ENCODE data around the gene THOC1. TPM values are rescaled to one million over a fixed set of nuclear protein-coding genes. Genes with fewer than 3 reads are reported as not detected.

Gene THOC1
- total RNA-seq: 10 to 100 TPM; 11.0 to 16.0 (median 12.6) TPM
- long read RNA-seq: 0 reads

- H3K4me3 ChIP-seq: peak within 1 kb of the TSS; percentile 80 to 95 (median 92)
- H3K4me1 ChIP-seq: peaks cover 0 to 18% (median 0%) of the 10 kb centered on the region in 4 donors
- 0% methylated on average over 40 of the region's 69 CpGs for WGBS (ENCODE audit: insufficient coverage, low coverage, low lambda C conversion rate, missing lambda C conversion rate)
- TF ChIP-seq CTCF (IDR thresholded peaks at IDR 0.05) (no peak), POLR2A (IDR thresholded peaks at IDR 0.05) (peak; percentile 90)
- peak; percentile 95 to 97 (median 96) for ATAC-seq
- peaks cover 0 to 1% (median 0%) of the 10 kb centered on the region in 4 donors for H3K9me3 ChIP-seq
- peak within 1 kb of the TSS; percentile 70 to 95 (median 79) for H3K27ac ChIP-seq
- H3K36me3 ChIP-seq: peaks cover 0 to 13% (median under 1%) of the 10 kb centered on the region in 4 donors
- intact Hi-C loops (cut with DNase I): no loop called here
- H3K27me3 ChIP-seq: no peaks in the 10 kb centered on the region
- DNase-seq: peak; percentile 94 to 96 (median 95)
Measured at GRCh38 chr18:267688-268552, at the start of gene THOC1. THOC1 (minus strand) TSS chr18:268047; CDS start chr18:268019, 28 bp downstream.

GRCh38 chr18:317618-318017, 49.8 kb upstream of the THOC1 start:
- Histone ChIP-seq H3K4me1 (no peaks in the 10 kb centered on the region), H3K4me3 (no peak overlapping the region), H3K27me3 (no peaks in the 10 kb centered on the region), H3K36me3 (no peaks in the 10 kb centered on the region), H3K9me3 (no peaks in the 10 kb centered on the region), H3K27ac (no peak overlapping the region)
- WGBS (ENCODE audit: insufficient coverage, low coverage, low lambda C conversion rate, missing lambda C conversion rate): 93% methylated on average over 3 of the region's 6 CpGs
- no peak for TF ChIP-seq CTCF (IDR thresholded peaks at IDR 0.05)
- no peak for TF ChIP-seq POLR2A (IDR thresholded peaks at IDR 0.05)
- ATAC-seq (no peak), DNase-seq (no peak)
- intact Hi-C loops (cut with DNase I): no loop called here

GRCh38 chr18:316393-316792, 48.5 kb upstream of the THOC1 start:
- no peak overlapping the region for H3K27ac ChIP-seq

GRCh38 chr18:313931-314330, 46.1 kb upstream of the THOC1 start:
- no peak for ATAC-seq
- H3K4me1 ChIP-seq: no peaks in the 10 kb centered on the region
- TF ChIP-seq POLR2A (IDR thresholded peaks at IDR 0.05): no peak
- TF ChIP-seq CTCF (IDR thresholded peaks at IDR 0.05): no peak

More at GRCh38 chr18:316393-316792, 48.5 kb upstream of the THOC1 start:
- no peak overlapping the region for H3K4me3 ChIP-seq
- no peak for DNase-seq
- no peaks in the 10 kb centered on the region for H3K4me1 ChIP-seq
- H3K36me3 ChIP-seq: no peaks in the 10 kb centered on the region
- H3K27me3 ChIP-seq: no peaks in the 10 kb centered on the region
- intact Hi-C loops (cut with DNase I): no loop called here
- no peak for ATAC-seq
- no peaks in the 10 kb centered on the region for H3K9me3 ChIP-seq
- TF ChIP-seq POLR2A (IDR thresholded peaks at IDR 0.05) (no peak), CTCF (IDR thresholded peaks at IDR 0.05) (no peak)
- WGBS (ENCODE audit: insufficient coverage, low coverage, low lambda C conversion rate, missing lambda C conversion rate): 71% methylated on average over 8 of the region's 8 CpGs

More at GRCh38 chr18:313931-314330, 46.1 kb upstream of the THOC1 start:
- Histone ChIP-seq H3K9me3 (no peaks in the 10 kb centered on the region), H3K27ac (no peak overlapping the region), H3K4me3 (no peak overlapping the region), H3K27me3 (no peaks in the 10 kb centered on the region), H3K36me3 (no peaks in the 10 kb centered on the region)
- intact Hi-C loops (cut with DNase I): no loop called here
- no peak for DNase-seq

Measured in right lobe of liver (tissue), 6 donors.